DOHH2 (cell line): Measurements from ENCODE around the gene PCSK1N.

ENCODE experiments used
- H3F3A ChIP-seq: fragments of 200-600 bp; sonication (generic), shearing (Covaris generic); 2 replicates; pipeline ENCODE4 v1.6.0; 2016; ENCODE audit warnings: antibody characterized with exemption, mild to moderate bottlenecking; ENCODE audit not compliant: control insufficient read depth, insufficient read depth
- H3K27ac ChIP-seq: fragments of 200-600 bp; sonication (generic); 2 replicates; pipeline ENCODE4 v1.5.1; 2014; ENCODE audit warnings: low read depth, mild to moderate bottlenecking, low read length, moderate library complexity
- H3K27me3 ChIP-seq: fragments of 200-600 bp; sonication (generic); 2 replicates; pipeline ENCODE4 v1.6.1; 2014; ENCODE audit warnings: mild to moderate bottlenecking, low read length, mixed read lengths; ENCODE audit not compliant: control insufficient read depth
- H3K36me3 ChIP-seq: fragments of 200-600 bp; sonication (generic); 2 replicates; pipeline ENCODE4 v1.6.1; 2014; ENCODE audit warnings: mild to moderate bottlenecking, low read length, moderate library complexity, mixed read lengths; ENCODE audit not compliant: control insufficient read depth
- H3K4me1 ChIP-seq: fragments of 200-600 bp; sonication (generic); 2 replicates; pipeline ENCODE4 v1.6.1; 2014; ENCODE audit warnings: mild to moderate bottlenecking, low read length, mixed read lengths; ENCODE audit not compliant: control insufficient read depth
- H3K4me2 ChIP-seq: fragments of 200-600 bp; sonication (generic); 2 replicates; pipeline ENCODE4 v1.6.0; 2014; ENCODE audit warnings: mild to moderate bottlenecking, low read length, moderate library complexity
- H3K4me3 ChIP-seq: fragments of 200-600 bp; sonication (generic); 2 replicates; pipeline ENCODE4 v1.5.1; 2014; ENCODE audit warnings: mild to moderate bottlenecking, low read length, mixed read lengths
- H3K79me2 ChIP-seq: fragments of 200-600 bp; sonication (generic); 2 replicates; pipeline ENCODE4 v1.6.1; 2014; ENCODE audit warnings: mild to moderate bottlenecking, low read length, mixed read lengths; ENCODE audit not compliant: control insufficient read depth
- H3K9me2 ChIP-seq: fragments of 200-600 bp; sonication (generic); replicated peaks from 2 replicates; pipeline ENCODE4 v1.6.1; 2014; ENCODE audit warnings: mild to moderate bottlenecking, low read length, mixed read lengths; ENCODE audit not compliant: control insufficient read depth
- H3K9me3 ChIP-seq: fragments of 200-600 bp; sonication (generic); 2 replicates; pipeline ENCODE4 v1.6.1; 2014; ENCODE audit warnings: antibody characterized with exemption, low read length, mixed read lengths; ENCODE audit not compliant: control insufficient read depth, insufficient read depth
- H4K20me1 ChIP-seq: fragments of 200-600 bp; sonication (generic); 2 replicates; pipeline ENCODE4 v1.6.0; 2014; ENCODE audit warnings: low read depth, mild to moderate bottlenecking, antibody characterized with exemption, low read length, moderate library complexity; ENCODE audit not compliant: control insufficient read depth, insufficient read depth
- CTCF ChIP-seq: fragments of 200-600 bp; sonication (generic); IDR thresholded peaks from one replicate; pipeline ENCODE4 v1.5.1; 2014; ENCODE audit warnings: antibody characterized with exemption, mild to moderate bottlenecking, low read depth, low read length; ENCODE audit not compliant: poor library complexity, severe bottlenecking
- EZH2phosphoT487 ChIP-seq: fragments of 200-600 bp; sonication (generic); IDR thresholded peaks from 2 replicates; pipeline ENCODE4 v1.6.1; 2017; ENCODE audit warnings: borderline replicate concordance, mild to moderate bottlenecking, antibody characterized with exemption, low read length, moderate library complexity, mixed read lengths

Gene PCSK1N

DNA sequence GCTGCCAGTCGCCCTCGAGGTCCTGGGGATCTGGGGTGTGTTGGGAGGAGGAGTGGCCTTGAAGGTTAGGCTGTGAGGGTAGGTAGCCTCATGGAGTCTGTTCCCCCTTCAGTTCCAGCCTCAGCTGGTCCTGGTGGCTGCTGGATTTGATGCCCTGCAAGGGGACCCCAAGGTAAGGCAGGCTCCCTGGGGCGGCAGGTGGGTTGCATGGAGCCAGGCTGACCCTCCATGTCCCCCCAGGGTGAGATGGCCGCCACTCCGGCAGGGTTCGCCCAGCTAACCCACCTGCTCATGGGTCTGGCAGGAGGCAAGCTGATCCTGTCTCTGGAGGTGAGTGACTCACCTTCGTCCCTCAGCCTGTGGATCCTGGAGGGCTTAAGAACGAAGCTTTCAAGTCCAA lies 20.7 kb downstream of the PCSK1N start:
- H3K27ac ChIP-seq = no peak overlapping the region
- H3K79me2 ChIP-seq = no peaks in the 10 kb centered on the region
- no peaks in the 10 kb centered on the region for H3K36me3 ChIP-seq
- H3F3A ChIP-seq = no peaks in the 10 kb centered on the region
- TF ChIP-seq EZH2phosphoT487 (no peak), CTCF (no peak)
- H4K20me1 ChIP-seq = no peaks in the 10 kb centered on the region
- no peaks in the 10 kb centered on the region for H3K4me1 ChIP-seq
- H3K9me2 ChIP-seq = no peaks in the 10 kb centered on the region
- no peaks in the 10 kb centered on the region for H3K9me3 ChIP-seq
- H3K4me2 ChIP-seq = no peak overlapping the region
- H3K27me3 ChIP-seq = no peaks in the 10 kb centered on the region
- H3K4me3 ChIP-seq = no peak overlapping the region

GRCh38 chrX:48813644-48814043 lies 21.8 kb downstream of the PCSK1N start:
- H3K9me3 ChIP-seq = no peaks in the 10 kb centered on the region
- TF ChIP-seq EZH2phosphoT487 (no peak), CTCF (no peak)

GRCh38 chrX:48806081-48806480 lies 29.3 kb downstream of the PCSK1N start:
- Histone ChIP-seq H3K27ac (no peak overlapping the region), H3K27me3 (no peaks in the 10 kb centered on the region), H3K4me3 (no peak overlapping the region), H3K36me3 (peaks cover 7% of the 10 kb centered on the region; the same call in 1 of the 2 replicates), H3F3A (no peaks in the 10 kb centered on the region), H3K9me3 (no peaks in the 10 kb centered on the region), H3K79me2 (no peaks in the 10 kb centered on the region), H3K4me1 (peaks cover 7% of the 10 kb centered on the region), H3K9me2 (no peaks in the 10 kb centered on the region), H4K20me1 (no peaks in the 10 kb centered on the region), H3K4me2 (no peak overlapping the region)
- no peak for TF ChIP-seq CTCF
- TF ChIP-seq EZH2phosphoT487 = no peak

More at GRCh38 chrX:48813644-48814043, 21.8 kb downstream of the PCSK1N start:
- H3K4me3 ChIP-seq = no peak overlapping the region
- H3K27me3 ChIP-seq = no peaks in the 10 kb centered on the region
- no peaks in the 10 kb centered on the region for H3K36me3 ChIP-seq
- no peak overlapping the region for H3K4me2 ChIP-seq
- H3K79me2 ChIP-seq = no peaks in the 10 kb centered on the region
- no peak overlapping the region for H3K27ac ChIP-seq
- H3F3A ChIP-seq = no peaks in the 10 kb centered on the region
- no peaks in the 10 kb centered on the region for H3K4me1 ChIP-seq
- H4K20me1 ChIP-seq = no peaks in the 10 kb centered on the region
- H3K9me2 ChIP-seq = no peaks in the 10 kb centered on the region

GRCh38 chrX:48802905-48803200 lies 32.6 kb downstream of the PCSK1N start:
- peak overlapping the region; percentile 76 for H3K4me3 ChIP-seq
- H3K79me2 ChIP-seq = peaks cover 3% of the 10 kb centered on the region; the same call in 1 of the 2 replicates
- H4K20me1 ChIP-seq = no peaks in the 10 kb centered on the region
- H3K36me3 ChIP-seq = peaks cover 7% of the 10 kb centered on the region; the same call in 1 of the 2 replicates
- H3K9me2 ChIP-seq = no peaks in the 10 kb centered on the region
- peaks cover 14% of the 10 kb centered on the region for H3K4me1 ChIP-seq
- H3K9me3 ChIP-seq = no peaks in the 10 kb centered on the region
- no peaks in the 10 kb centered on the region for H3F3A ChIP-seq
- peak overlapping the region; percentile 66 for H3K4me2 ChIP-seq
- peak overlapping the region; percentile 82 for H3K27ac ChIP-seq
- TF ChIP-seq EZH2phosphoT487 (no peak), CTCF (no peak)
- no peaks in the 10 kb centered on the region for H3K27me3 ChIP-seq
